HFF-Myc (cell line): ENCODE results near the gene MGAT4A.

ENCODE experiments used
- DNase-seq: peaks from one replicate; pipeline ENCODE4 v3.0.0-alpha.2; 2011; ENCODE audit warnings: low read depth; ENCODE audit errors: extremely low read depth
- H3K4me3 ChIP-seq: replicated peaks from 2 replicates; pipeline ENCODE4 v1.5.1; 2011; ENCODE audit warnings: low read depth, mild to moderate bottlenecking, control low read depth, low read length
- CTCF ChIP-seq: IDR thresholded peaks from 2 replicates; pipeline ENCODE4 v1.5.1; 2012; ENCODE audit warnings: mild to moderate bottlenecking, low read depth, low read length, control low read depth; ENCODE audit errors: missing control alignments

Gene MGAT4A

DNA sequence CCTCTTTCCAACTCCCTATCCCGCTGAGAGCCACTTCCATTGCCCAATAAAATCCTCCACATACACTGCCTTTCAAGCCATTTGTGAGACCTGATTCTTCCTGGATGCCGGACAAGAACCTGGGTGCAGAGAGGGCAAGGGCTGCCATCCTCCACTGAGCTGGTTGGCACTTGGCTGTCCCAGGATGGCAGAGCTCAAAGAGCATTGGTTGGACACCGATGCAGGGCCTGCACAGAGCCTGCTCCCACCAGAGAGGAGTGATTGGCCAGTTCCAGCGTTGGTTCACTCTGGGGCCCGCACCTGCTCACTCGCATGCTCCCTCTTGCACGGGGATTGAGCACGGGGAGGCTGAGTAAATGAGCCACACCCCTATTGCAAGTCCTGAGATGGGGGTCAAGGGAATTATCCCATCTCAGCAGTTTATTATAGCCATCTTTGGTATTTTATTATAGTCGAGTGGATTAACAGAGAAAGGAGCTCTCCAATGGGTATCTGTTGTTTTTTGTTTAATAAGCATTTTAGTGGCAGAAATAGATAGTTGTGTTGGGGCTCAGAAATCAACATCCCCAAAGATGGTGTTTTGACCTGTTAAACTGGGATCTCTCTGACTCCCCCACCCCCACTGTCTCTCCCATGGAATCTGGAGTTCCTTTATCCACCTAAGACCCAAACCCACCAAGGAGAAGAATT, 19.8 kb upstream of the MGAT4A start:
- DNase-seq = no peak
- H3K4me3 ChIP-seq = no peak overlapping the region
- no peak for TF ChIP-seq CTCF

DNA sequence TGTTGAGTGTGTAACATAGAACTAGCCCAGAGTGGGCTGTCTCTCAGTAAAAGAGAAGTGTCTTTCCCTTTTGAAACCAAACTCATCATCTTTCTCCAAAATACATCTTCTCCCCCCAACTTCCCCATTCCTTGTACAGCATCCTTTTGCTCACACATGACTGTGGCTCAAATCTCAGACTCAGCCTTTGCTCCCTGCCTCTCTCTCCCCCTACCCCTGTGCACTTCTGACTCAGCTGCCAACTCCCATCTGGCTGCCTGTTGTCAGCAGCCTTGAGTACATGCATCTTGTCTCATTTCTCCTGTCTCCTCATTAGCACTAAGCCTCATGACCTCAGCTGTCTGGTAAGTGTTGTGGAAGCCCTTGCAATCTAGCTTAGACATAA, 18.1 kb upstream of the MGAT4A start:
- no peak overlapping the region for H3K4me3 ChIP-seq
- no peak for TF ChIP-seq CTCF
- DNase-seq = no peak

GRCh38 chr2:98748292-98749065, 17.5 kb upstream of the MGAT4A start:
- TF ChIP-seq CTCF = no peak
- no peak overlapping the region for H3K4me3 ChIP-seq

GRCh38 chr2:98747888-98748287, 17.0 kb upstream of the MGAT4A start:
- no peak for DNase-seq
- no peak for TF ChIP-seq CTCF

More at GRCh38 chr2:98748292-98749065, 17.5 kb upstream of the MGAT4A start:
- DNase-seq = no peak

GRCh38 chr2:98746426-98746825, 15.5 kb upstream of the MGAT4A start:
- DNase-seq = no peak
- TF ChIP-seq CTCF = no peak
- no peak overlapping the region for H3K4me3 ChIP-seq

More at GRCh38 chr2:98747888-98748287, 17.0 kb upstream of the MGAT4A start:
- no peak overlapping the region for H3K4me3 ChIP-seq

DNA sequence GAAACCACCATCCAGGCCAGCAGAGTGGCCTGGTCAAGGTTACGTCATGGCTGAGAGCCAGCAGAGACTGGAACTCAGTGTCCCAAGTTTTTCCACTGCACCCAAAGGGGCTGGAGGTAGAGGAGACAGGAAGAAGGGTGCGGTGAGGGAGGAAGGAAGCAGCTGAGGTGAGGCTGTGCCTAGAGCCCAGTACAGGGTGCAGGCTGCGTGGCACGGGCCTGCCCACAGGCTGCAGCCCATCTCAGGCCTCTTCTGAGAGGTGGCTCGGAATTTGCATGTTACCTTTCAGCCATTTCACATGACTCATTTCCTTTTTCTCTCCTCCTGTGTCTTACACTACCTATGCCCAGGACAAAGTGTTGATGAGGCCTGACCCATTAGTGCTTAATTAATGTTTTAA, 13.7 kb upstream of the MGAT4A start:
- TF ChIP-seq CTCF = no peak
- no peak overlapping the region for H3K4me3 ChIP-seq
- DNase-seq = no peak
